ENCODE results near the gene IKZF1.

The IKZF1 gene

DNA sequence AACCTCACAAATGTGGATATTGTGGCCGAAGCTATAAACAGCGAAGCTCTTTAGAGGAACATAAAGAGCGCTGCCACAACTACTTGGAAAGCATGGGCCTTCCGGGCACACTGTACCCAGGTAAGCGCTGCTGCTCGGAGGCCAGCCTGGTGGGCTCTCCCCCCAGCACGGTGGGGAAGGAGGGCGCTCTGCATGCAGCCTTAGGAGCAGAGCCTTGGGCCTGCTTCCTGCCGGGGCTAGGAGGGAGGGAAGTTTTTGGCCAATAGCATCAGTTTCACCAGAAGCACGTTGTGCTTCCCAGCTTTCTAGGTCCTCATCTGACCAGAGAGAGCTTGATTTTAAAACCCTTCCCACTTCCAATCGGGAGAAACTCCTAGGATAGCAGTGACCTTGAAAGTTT is 82.8 kb downstream of the IKZF1 start:
- H3K27me3 ChIP-seq (ENCODE audit: low read depth, low read length): no peaks in the 10 kb centered on the region
- peaks cover 98% of the 10 kb centered on the region for H3K79me2 ChIP-seq (ENCODE audit: low read length)
- H3K9me3 ChIP-seq (ENCODE audit: insufficient read depth, low read length): no peaks in the 10 kb centered on the region
- peaks cover 90% of the 10 kb centered on the region for H3K36me3 ChIP-seq (replicated peaks; ENCODE audit: low read depth, low read length)
- peaks cover 8% of the 10 kb centered on the region for H3K4me1 ChIP-seq (ENCODE audit: low read length)
- peaks cover 44% of the 10 kb centered on the region for H4K20me1 ChIP-seq (ENCODE audit: insufficient read depth, low read length)
- no peak overlapping the region for H3K4me3 ChIP-seq (ENCODE audit: low read length)
- no peak overlapping the region for H2AFZ ChIP-seq (ENCODE audit: low read depth, low read length)
- TF ChIP-seq, protein P1, sequence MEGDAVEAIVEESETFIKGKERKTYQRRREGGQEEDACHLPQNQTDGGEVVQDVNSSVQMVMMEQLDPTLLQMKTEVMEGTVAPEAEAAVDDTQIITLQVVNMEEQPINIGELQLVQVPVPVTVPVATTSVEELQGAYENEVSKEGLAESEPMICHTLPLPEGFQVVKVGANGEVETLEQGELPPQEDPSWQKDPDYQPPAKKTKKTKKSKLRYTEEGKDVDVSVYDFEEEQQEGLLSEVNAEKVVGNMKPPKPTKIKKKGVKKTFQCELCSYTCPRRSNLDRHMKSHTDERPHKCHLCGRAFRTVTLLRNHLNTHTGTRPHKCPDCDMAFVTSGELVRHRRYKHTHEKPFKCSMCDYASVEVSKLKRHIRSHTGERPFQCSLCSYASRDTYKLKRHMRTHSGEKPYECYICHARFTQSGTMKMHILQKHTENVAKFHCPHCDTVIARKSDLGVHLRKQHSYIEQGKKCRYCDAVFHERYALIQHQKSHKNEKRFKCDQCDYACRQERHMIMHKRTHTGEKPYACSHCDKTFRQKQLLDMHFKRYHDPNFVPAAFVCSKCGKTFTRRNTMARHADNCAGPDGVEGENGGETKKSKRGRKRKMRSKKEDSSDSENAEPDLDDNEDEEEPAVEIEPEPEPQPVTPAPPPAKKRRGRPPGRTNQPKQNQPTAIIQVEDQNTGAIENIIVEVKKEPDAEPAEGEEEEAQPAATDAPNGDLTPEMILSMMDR (IDR thresholded peaks at IDR 0.05; ENCODE audit: low read depth, low read length): no peak
- no peak for TF ChIP-seq EZH2phosphoT487 (IDR thresholded peaks at IDR 0.05; ENCODE audit: low read depth)
- no peak overlapping the region for H3K4me2 ChIP-seq (ENCODE audit: low read length)
- H3K27ac ChIP-seq (ENCODE audit: low read length): no peak overlapping the region
- no peak overlapping the region for H3K9ac ChIP-seq (ENCODE audit: low read length)

GRCh38 chr7:50389961-50390360 is 85.4 kb downstream of the IKZF1 start:
- Histone ChIP-seq H2AFZ (ENCODE audit: low read depth, low read length) (no peak overlapping the region), H3K79me2 (ENCODE audit: low read length) (peaks cover 98% of the 10 kb centered on the region), H3K27me3 (ENCODE audit: low read depth, low read length) (no peaks in the 10 kb centered on the region), H3K4me1 (ENCODE audit: low read length) (peaks cover 34% of the 10 kb centered on the region), H3K4me2 (ENCODE audit: low read length) (no peak overlapping the region), H4K20me1 (ENCODE audit: insufficient read depth, low read length) (peaks cover 40% of the 10 kb centered on the region), H3K9me3 (ENCODE audit: insufficient read depth, low read length) (no peaks in the 10 kb centered on the region), H3K36me3 (replicated peaks; ENCODE audit: low read depth, low read length) (peaks cover 85% of the 10 kb centered on the region), H3K4me3 (ENCODE audit: low read length) (no peak overlapping the region), H3K9ac (ENCODE audit: low read length) (no peak overlapping the region), H3K27ac (ENCODE audit: low read length) (no peak overlapping the region)
- TF ChIP-seq, protein P1 (IDR thresholded peaks at IDR 0.05; ENCODE audit: low read depth, low read length): no peak
- no peak for TF ChIP-seq EZH2phosphoT487 (IDR thresholded peaks at IDR 0.05; ENCODE audit: low read depth)

DNA sequence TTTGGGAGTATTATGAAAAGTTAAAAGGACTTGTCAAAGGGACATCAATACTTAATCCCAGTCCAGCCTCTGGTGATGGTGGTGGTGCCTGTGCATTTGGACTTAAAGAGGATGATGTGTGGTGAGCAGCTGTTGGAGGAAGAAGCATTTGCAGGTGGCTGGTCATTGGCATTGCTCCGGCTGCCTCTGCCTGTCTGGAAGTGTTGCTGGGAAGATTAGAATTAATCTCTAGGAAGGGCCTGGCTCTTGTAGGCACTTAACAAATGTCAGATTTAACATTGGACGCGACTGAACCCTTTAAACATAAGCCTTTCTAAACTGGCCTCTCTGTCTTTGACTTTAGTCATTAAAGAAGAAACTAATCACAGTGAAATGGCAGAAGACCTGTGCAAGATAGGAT is 86.9 kb downstream of the IKZF1 start:
- Histone ChIP-seq H3K4me1 (ENCODE audit: low read length) (peaks cover 49% of the 10 kb centered on the region), H3K4me3 (ENCODE audit: low read length) (no peak overlapping the region), H3K9me3 (ENCODE audit: insufficient read depth, low read length) (no peaks in the 10 kb centered on the region), H3K27me3 (ENCODE audit: low read depth, low read length) (no peaks in the 10 kb centered on the region), H4K20me1 (ENCODE audit: insufficient read depth, low read length) (peaks cover 41% of the 10 kb centered on the region), H2AFZ (ENCODE audit: low read depth, low read length) (no peak overlapping the region), H3K27ac (ENCODE audit: low read length) (no peak overlapping the region), H3K36me3 (replicated peaks; ENCODE audit: low read depth, low read length) (peaks cover 75% of the 10 kb centered on the region), H3K79me2 (ENCODE audit: low read length) (peaks cover 97% of the 10 kb centered on the region), H3K4me2 (ENCODE audit: low read length) (no peak overlapping the region), H3K9ac (ENCODE audit: low read length) (no peak overlapping the region)
- TF ChIP-seq, protein P1 (IDR thresholded peaks at IDR 0.05; ENCODE audit: low read depth, low read length): no peak
- TF ChIP-seq EZH2phosphoT487 (IDR thresholded peaks at IDR 0.05; ENCODE audit: low read depth): no peak

DNA sequence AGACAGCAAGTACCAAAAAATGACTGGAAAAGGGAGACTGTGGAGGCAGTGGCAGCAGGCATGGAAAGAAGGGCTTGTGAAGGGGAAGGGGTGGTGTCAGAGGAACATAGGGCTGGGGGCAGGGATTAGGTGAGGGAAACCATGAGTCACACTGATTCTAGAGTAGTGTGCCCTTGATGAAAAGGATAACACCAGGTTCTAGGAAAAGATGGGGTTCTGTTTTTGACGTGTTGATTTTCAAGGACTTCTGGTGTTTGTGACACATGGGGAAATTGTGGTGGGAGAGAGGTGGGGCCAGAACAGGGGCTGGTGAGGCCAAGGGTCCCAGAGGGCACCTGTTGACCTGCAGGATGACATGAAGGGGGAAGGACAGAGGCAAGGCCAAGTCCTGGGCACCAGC is 88.6 kb downstream of the IKZF1 start:
- Histone ChIP-seq H4K20me1 (ENCODE audit: insufficient read depth, low read length) (peaks cover 49% of the 10 kb centered on the region), H3K4me2 (ENCODE audit: low read length) (no peak overlapping the region), H3K36me3 (replicated peaks; ENCODE audit: low read depth, low read length) (peaks cover 65% of the 10 kb centered on the region), H3K4me3 (ENCODE audit: low read length) (no peak overlapping the region), H3K4me1 (ENCODE audit: low read length) (peaks cover 66% of the 10 kb centered on the region), H2AFZ (ENCODE audit: low read depth, low read length) (no peak overlapping the region), H3K9me3 (ENCODE audit: insufficient read depth, low read length) (no peaks in the 10 kb centered on the region), H3K9ac (ENCODE audit: low read length) (no peak overlapping the region), H3K79me2 (ENCODE audit: low read length) (peaks cover 98% of the 10 kb centered on the region), H3K27ac (ENCODE audit: low read length) (peak overlapping the region; percentile 23; the same call in 1 of the 2 replicates), H3K27me3 (ENCODE audit: low read depth, low read length) (no peaks in the 10 kb centered on the region)
- TF ChIP-seq EZH2phosphoT487 (IDR thresholded peaks at IDR 0.05; ENCODE audit: low read depth): no peak
- TF ChIP-seq, protein P1 (IDR thresholded peaks at IDR 0.05; ENCODE audit: low read depth, low read length): no peak

Data from OCI-LY3 (cell line).